ENCODE data around the gene SLC7A7. TPM values are rescaled to one million over a fixed set of nuclear protein-coding genes. Genes with fewer than 3 reads are reported as not detected.
"Not testable (repeated sequence)": the region's sequence is repeated elsewhere in the genome, so short reads cannot be mapped to it uniquely, and the experiment has no call there.

SLC7A7 gene
- total and polyA plus RNA-seq, 10 of the 15 experiments (the other 5 are each of a cell fraction or from before 2014, with no cell fraction given): 27.8 to 79.2 (median 50.8) TPM

GRCh38 chr14:22757972-22758650 is 57.1 kb downstream of the SLC7A7 start:
- H3K4me1 ChIP-seq (ENCODE audit: control insufficient read depth, insufficient read depth, low read length); H3K36me3 ChIP-seq (ENCODE audit: control insufficient read depth in 2 of 2, insufficient read depth in 2 of 2, low read length in 1 of 2); SMC1A ChIA-PET (ENCODE audit: uncharacterized antibody, unreplicated experiment); H3K9ac ChIP-seq (ENCODE audit: control insufficient read depth, insufficient read depth, low read length); FAIRE-seq; H3K4me2 ChIP-seq (ENCODE audit: control insufficient read depth, insufficient read depth); H3K79me2 ChIP-seq (ENCODE audit: control insufficient read depth, insufficient read depth, low read length); H4K20me1 ChIP-seq (ENCODE audit: control insufficient read depth, insufficient read depth); CTCF ChIA-PET; H3K27me3 ChIP-seq (replicated peaks in 1 of 2; ENCODE audit: control insufficient read depth in 2 of 2, insufficient read depth in 2 of 2, low read length in 1 of 2); H3K4me3 ChIP-seq; H2AFZ ChIP-seq (ENCODE audit: control insufficient read depth, low read depth, low read length); ATAC-seq; BruUV-seq (replicated peaks); H3K27ac ChIP-seq (ENCODE audit: control insufficient read depth, insufficient read depth); DNase-seq (ENCODE audit: low read depth, low spot score); H3K9me3 ChIP-seq (replicated peaks; ENCODE audit: control insufficient read depth, insufficient read depth, low read length); intact Hi-C loops (cut with micrococcal nuclease; ENCODE audit: unreplicated experiment); in situ Hi-C loops (cut with MboI); POLR2A ChIA-PET: not testable (repeated sequence)
- WGBS (ENCODE audit: insufficient coverage, insufficient replicate concordance, low lambda C conversion rate, missing lambda C conversion rate): 84% methylated on average over 10 of the region's 10 CpGs
- RAD21 ChIA-PET (ENCODE audit: unreplicated experiment): interaction anchor here (0.6 kb wide), 1 partner anchor 188 kb away, joined by 3 read pairs; no protein-coding TSS in a partner anchor

DNA sequence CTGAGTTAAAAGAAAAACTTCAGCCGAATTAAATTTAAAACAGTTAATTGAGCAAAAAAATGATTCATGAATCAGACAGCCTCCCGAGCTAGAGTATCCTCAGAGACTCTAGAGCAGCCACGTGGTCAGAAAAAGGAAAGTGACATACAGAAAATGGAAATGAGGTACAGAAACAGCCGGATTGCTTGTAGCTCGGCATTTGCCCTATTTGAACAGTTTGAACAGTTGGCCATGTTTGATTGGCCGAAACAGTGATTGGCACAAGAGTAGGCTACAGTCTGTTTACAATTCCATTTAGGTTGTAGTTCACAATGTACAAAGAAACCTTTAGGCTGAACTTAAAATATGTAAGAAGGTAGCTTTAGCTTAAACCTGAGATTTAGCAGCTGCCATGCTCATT is 61.6 kb downstream of the SLC7A7 start:
- Histone ChIP-seq H3K4me2 (ENCODE audit: control insufficient read depth, insufficient read depth) (no peak overlapping the region), H3K4me3 (no peak overlapping the region), H3K9me3 (replicated peaks; ENCODE audit: control insufficient read depth, insufficient read depth, low read length) (no peaks in the 10 kb centered on the region), H3K79me2 (ENCODE audit: control insufficient read depth, insufficient read depth, low read length) (no peaks in the 10 kb centered on the region), H3K27ac (ENCODE audit: control insufficient read depth, insufficient read depth) (no peak overlapping the region), H3K36me3 (ENCODE audit: control insufficient read depth in 2 of 2, insufficient read depth in 2 of 2, low read length in 1 of 2) (no peaks in the 10 kb centered on the region), H2AFZ (ENCODE audit: control insufficient read depth, low read depth, low read length) (no peak overlapping the region), H3K9ac (ENCODE audit: control insufficient read depth, insufficient read depth, low read length) (no peak overlapping the region), H3K27me3 (replicated peaks in 1 of 2; ENCODE audit: control insufficient read depth in 2 of 2, insufficient read depth in 2 of 2, low read length in 1 of 2) (no peaks in the 10 kb centered on the region), H3K4me1 (ENCODE audit: control insufficient read depth, insufficient read depth, low read length) (peaks cover 10% of the 10 kb centered on the region), H4K20me1 (ENCODE audit: control insufficient read depth, insufficient read depth) (no peaks in the 10 kb centered on the region)
- FAIRE-seq (peak; percentile 75), DNase-seq (ENCODE audit: low read depth, low spot score) (no peak), ATAC-seq (0 out of 3 replicates have a peak, but pooled peaks have one; percentile 22)
- no peak for TF ChIP-seq ETV6 (conservative IDR thresholded peaks at IDR 0.05 in 1 of 2, IDR thresholded peaks at IDR 0.05 in 1 of 2; ENCODE audit: borderline replicate concordance in 1 of 2, low read depth in 1 of 2)
- TF ChIP-seq, protein P1, sequence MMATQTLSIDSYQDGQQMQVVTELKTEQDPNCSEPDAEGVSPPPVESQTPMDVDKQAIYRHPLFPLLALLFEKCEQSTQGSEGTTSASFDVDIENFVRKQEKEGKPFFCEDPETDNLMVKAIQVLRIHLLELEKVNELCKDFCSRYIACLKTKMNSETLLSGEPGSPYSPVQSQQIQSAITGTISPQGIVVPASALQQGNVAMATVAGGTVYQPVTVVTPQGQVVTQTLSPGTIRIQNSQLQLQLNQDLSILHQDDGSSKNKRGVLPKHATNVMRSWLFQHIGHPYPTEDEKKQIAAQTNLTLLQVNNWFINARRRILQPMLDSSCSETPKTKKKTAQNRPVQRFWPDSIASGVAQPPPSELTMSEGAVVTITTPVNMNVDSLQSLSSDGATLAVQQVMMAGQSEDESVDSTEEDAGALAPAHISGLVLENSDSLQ (IDR thresholded peaks at IDR 0.05): 0 out of 2 replicates have a peak, but pooled peaks have one; percentile 16
- no peak for TF ChIP-seq RCOR1 (conservative IDR thresholded peaks at IDR 0.05; ENCODE audit: low read depth, low read length)
- ChIA-PET CTCF (no interaction called here), POLR2A (interaction anchor here (1.0 kb wide), 1 partner anchor 13 kb away, joined by 4 read pairs; the partner anchor contains the start of gene OXA1L), RAD21 (ENCODE audit: unreplicated experiment) (no interaction called here), SMC1A (ENCODE audit: uncharacterized antibody, unreplicated experiment) (interaction anchor here (1.2 kb wide), 1 partner anchor 94 kb away, joined by 3 read pairs; no protein-coding TSS in a partner anchor)
- 74% methylated on average over 6 of the region's 6 CpGs for WGBS (ENCODE audit: insufficient coverage, insufficient replicate concordance, low lambda C conversion rate, missing lambda C conversion rate)
- no TSS peak for BruUV-seq (replicated peaks)
- in situ Hi-C loops (cut with MboI) (no loop called here), intact Hi-C loops (cut with micrococcal nuclease; ENCODE audit: unreplicated experiment) (no loop called here)

Data from GM12878 (cell line).